MV-4-11 (cell line): ENCODE data around the gene LACC1.
A peak's percentile ranks its signal among the peaks of the same experiment; 100 is the strongest.

ENCODE experiments used
- DNase-seq: peaks from one replicate; lab custom pipeline; 2025; lab: John Stamatoyannopoulos, UW

LACC1 gene

DNA sequence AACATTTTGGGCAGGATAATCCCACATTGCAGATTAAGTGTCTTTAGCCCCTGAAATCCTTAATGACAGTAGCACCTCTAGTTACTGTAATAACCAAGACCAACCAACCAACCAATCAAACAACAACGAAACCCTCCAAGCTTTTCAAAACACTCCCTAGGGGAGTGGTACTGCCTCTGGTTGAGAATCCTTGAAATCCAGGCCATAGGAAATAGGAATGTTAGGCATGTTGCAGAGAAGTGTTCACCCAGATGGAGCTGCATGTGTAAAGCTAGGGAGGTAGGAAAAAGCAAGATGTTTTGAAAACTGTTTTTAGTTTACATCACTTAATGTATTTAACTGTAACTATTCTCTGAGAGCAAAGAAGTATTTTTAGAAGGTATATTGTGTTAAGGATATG, 4.5 kb downstream of the LACC1 start:
- no peak for DNase-seq

DNA sequence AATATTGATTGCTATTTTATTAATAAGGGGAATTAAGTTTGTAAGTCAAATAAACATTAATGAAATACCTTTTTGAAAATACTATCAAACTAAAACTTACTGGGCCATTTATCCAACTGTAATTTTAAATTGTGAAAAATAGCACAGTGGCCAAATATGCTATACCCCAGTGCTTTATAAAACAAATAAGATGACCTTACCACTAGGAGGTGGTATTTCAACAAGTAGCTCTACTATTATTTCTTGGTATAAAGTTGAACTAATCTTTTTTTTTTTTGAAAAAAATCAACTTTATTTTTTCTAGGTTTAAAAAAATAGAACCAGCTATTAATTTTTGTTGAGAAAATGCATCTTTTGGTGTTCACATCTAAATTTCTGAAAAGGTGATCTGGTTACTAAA, 14.7 kb downstream of the LACC1 start:
- DNase-seq = no peak

DNA sequence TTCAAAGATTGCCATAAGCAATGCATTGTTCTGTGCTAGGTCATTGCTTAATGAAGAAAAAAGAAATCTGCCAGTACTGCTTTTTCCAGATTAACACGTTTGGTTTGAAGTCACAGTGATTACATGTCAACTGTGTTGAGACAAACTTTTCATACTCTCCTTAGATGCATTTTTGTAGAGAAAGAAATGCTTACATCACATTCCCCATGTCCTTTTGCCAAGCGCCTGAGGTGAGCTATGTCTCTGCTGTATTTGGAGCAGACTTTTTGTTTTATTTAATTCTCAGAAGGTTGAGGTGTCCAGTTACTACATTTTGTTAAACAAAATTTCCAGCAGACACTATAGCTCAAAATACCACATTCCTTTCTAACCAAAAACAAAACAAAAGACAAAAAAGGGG, 16.2 kb downstream of the LACC1 start:
- no peak for DNase-seq

DNA sequence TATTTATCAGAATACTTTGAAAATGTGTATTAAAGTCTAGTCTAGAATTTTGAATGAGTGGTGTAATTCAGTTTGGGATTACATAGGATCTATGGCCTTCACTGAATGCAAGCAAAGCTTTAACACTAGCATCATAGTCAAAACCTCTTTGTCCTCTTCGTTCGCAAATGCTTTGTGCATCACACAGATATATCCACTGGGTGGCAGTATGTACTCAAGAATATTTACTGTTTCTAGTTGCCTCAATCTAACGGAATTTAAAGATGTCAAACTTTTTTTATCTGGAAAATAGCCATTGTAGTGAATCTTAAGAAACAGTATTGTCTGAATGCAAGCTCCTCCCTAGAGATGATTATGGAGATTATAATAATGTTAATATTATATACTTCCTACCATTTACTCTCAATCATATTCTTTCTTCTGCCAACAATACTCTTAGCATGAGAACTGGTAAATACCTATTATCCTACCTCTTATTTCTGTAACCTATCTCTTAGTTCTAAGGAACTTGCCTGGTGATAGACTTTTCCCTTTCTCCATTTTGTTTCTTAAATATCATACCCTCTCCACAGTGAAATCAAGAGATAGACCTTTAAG, 25.8 kb downstream of the LACC1 start:
- DNase-seq = peak; percentile 49

DNA sequence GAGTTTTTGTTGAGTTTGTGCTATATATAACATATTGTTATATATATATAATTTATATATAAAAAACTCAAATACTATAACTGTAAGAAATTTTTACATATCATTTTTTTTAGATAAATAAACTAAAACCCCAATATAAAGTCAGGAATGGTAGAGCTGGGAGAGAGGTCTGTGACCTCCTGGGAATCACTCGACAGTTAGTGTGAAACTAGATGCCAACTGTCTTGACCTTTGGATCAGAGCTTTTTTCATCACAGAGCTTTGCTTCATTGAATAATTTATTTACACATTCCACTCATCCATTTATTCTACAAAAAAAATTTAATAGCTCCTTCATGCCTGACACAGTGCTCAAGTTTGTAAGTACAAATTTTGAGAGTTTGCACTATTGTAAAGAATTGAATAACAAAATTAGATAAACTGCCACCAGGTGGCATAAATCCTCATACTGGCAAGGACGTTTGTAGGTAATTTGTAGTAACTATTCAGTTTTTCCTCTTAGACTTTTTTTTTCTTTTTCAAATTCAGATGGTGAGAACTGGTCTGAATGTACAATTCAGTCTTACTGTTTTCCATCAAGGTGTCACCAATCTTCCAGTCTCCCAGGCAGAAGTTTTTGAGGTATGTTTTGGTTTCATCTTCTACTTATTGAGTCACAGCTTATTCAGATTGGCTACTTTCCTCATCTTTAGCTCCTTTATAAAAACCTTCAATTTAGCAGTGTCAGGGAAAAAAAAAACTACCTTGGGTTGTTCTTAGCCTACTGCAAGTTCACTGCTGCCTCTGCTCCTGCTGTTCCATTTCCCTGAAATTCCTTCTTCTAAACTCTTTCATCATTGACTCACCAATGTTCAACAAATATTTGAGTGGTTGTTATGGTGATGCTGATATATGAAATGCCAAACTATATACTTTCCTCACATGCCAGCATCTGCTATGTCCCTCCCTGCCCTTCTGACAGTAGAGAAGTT, 28.7 kb downstream of the LACC1 start:
- DNase-seq = peak; percentile 15

DNA sequence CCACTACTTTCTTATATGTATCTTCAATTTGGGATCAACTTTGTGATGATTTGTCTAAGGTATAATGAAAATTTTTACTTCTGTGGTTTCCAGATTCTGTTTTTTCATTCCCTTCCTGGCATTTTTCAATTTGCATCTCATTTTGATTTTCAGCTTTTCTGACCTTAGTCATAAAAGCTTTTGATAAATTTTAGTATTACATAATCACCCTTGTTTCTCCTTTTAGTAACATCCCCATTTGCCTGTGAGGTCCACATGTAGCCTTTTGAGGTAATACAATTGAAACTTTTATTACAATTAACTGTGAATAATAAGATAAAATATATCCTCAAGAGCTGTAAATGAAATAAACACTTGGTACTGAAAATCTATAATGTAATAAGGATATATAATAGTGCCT, 31.2 kb downstream of the LACC1 start:
- DNase-seq = no peak

DNA sequence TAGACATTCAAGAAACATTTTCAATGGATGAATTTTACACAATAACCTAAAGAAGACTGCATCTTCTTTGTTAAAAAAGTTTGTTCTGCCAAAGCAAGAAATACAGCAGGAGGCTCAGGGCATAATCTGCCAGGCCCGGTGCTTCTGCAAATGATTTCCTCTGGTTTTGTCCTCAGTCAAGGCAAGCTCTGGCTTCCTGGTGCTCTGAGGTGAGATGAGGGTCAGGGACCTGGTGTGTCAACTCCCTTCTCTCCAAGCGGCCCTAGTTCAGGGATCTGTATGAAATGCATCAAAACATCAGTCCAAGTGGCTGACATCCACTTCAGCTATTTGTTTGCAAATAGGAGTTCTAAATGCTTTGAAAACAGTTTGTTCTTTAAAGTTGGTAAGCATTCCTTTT, 31.6 kb downstream of the LACC1 start:
- no peak for DNase-seq

DNA sequence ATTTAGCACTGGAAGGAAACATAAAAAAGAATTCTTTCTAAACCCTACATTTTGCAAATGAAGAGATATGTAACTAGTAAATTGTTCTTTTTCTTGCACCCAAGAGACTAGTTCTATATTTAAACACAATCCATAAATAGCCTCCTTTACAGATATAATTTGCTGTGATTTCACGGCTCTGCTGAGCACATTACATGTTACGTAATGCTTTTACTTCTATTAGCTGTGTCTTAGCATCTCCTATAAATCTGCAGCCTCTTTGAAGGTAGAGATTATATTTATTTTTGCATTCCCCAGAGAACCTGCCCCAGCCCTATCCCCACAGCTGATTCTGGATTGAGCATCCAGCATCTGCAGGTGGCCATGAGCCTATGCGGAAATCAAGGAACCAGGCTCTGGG, 32.2 kb downstream of the LACC1 start:
- no peak for DNase-seq

DNA sequence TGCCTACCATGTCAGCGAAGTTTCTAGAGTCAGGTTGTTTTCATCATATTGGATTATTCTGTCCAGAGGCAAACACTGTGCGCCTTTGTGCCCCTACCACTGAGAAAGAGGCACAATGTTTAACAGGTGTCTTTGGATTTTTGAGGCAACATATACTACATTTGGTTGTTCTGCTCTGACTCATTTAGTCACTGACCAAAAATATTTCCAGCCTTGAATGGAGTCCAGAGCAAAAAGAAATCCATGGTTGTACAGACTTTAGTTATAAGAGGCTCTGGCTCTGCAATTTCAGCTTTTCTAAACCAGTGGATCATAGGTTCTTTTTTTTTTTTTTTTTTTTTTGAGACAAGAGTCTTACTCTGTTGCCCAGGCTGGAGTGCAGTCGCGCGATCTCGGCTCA, 35.7 kb downstream of the LACC1 start:
- no peak for DNase-seq

DNA sequence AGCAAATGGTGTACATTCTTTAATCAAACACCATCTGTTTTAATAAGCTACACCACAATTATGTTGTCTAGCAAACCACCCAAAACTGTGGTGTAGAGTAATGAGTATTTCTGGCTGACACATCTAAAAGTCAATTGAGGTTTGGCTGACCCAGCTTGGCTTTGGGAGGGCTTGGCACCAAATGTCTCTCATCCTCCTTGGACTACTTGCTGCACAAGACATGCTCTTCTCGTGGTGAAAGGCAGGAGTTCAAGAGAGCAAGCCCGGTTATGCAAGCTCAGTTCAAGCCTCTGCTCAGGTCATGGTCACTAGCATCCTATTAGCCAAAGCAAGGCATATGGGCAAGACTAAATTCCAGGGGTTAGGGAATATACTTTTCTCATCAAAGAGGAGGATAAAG, 37.1 kb downstream of the LACC1 start:
- DNase-seq = no peak

DNA sequence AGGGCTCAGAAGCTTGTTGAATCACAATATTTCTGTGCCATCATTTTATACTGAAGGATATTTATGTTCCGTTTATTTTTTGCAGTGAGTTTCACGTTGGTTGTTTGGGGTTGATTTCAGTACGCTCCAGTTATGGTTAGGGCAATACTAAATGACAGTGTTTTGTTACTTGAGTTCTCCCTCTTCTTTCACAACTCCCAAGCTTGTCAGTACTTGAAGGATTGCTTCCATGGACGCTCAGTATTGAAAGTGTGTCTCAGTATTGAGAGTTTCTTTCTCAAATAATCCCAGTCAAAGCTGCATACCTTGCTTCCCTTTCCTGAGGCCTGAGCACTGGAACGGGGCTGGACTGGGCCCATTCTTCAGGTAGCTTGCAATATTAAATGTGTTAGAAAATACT, 38.9 kb downstream of the LACC1 start:
- no peak for DNase-seq

DNA sequence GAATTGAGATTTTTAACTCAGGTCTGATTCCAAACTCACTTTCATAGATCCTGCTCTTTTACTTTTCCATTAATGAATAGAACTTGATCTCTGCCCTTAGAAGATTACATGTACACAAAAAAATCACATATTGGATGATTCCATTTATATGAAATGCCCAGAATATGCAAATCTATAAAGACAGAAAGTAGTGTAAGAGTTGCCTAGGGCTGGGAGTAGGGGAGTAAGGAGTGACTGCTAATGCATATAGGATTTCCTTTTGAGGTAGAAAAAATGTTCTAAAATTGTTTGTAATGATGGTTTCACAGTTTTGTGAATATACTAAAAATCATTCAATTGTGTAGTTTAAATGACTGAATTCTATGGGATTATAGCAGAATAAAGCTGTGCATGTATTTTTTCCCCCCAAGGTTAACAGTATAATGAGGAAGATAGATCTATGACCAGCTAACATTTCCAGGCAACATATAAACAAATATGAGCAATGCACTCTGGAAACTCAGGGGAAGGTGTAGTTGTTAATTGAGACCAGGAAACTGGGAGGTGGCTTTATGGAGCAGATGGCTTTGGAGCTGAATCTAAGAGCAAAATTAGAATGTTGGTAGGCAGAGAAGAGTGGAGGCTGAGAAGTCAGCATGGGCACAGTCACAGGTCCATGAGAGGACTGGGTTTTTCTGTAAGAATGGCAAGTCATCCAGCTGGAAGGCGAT, 41.4 kb downstream of the LACC1 start:
- no peak for DNase-seq

DNA sequence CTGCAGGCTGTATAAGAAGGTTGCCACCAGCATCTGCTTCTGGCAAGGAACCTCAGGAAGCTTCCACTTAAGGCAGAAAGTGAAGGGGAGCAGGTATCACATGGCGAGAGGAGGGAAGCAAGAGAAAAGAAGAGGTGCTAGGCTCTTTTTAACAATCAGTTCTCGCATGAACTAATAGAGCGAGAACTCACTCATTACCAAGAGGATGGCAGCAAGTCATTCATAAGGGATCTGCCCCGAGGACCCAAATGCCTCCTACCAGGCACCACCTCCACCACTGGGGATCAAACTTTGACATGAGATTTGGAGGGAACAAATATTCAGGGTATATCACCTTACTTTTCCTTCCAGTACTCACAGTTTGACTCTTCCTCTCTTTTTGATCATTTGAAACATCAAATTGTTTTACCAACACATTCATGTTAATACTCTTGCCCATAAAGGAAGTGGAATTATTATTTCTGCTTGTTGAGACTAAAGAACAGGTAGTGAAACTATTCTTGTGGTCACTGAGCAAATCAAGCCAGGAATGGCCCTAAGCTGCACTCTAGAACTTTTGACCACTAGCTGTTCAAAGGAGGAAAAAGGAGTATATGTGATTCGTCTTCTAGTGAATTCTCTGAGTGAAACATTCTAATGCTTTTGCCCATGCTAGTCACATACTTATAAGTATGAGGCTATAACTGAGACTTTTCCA, 45.0 kb downstream of the LACC1 start:
- peak; percentile 86 for DNase-seq

DNA sequence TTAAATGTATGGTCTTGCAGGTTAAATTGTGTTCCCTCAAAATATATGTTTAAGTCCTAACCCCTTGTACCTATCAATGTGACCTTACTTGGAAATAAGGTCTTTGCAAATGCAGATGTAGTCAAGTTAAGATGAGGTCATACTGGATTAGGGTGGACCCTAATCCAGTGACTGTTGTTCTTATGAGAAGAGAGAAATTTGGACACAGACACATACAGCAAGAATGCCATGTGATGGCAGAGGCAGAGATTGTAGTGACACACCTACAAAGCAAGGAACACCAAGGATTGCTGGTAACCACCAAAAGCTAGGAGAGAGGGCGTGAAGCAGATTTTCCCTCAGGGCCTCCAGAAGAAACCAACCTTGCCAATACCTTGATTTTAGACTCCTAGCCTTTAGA, 50.2 kb downstream of the LACC1 start:
- no peak for DNase-seq

DNA sequence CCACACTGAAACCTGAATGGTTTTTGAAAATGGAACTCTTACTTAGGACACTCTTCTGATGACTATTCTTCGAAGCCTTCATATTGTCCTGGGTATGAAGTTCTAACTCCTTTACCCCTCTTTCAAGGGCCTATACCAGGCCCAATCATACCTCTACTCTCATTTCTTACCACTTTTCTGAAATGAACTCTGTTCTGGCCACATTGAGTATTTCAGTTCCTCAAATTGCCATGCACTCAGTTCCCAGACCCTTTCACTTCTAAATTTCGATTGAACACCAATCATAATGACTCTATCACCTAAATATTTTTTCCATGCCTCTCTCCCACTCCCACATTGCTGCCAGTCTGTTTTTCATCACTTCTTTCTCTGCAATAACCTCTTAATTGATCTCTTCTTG, 53.7 kb downstream of the LACC1 start:
- DNase-seq = peak; percentile 74

DNA sequence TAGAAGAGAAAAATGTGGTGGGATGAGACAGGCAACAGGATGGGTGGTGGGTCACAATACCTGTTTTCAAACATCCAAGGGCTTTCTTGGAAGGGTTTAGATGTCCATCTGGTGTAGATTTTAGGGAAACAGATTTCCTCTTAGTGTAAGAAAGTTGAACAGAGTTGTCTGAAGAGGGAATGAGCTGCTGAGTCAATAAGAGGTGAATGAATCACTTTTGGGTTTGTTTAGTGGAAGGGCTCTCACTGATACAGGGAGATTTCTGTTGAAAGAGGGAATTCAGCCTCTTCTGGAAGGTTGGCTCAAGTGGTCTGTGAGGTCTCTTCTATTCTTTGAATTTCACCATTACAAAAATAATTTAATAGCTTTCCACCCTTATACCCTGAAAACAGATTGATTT, 54.6 kb downstream of the LACC1 start:
- DNase-seq = no peak

DNA sequence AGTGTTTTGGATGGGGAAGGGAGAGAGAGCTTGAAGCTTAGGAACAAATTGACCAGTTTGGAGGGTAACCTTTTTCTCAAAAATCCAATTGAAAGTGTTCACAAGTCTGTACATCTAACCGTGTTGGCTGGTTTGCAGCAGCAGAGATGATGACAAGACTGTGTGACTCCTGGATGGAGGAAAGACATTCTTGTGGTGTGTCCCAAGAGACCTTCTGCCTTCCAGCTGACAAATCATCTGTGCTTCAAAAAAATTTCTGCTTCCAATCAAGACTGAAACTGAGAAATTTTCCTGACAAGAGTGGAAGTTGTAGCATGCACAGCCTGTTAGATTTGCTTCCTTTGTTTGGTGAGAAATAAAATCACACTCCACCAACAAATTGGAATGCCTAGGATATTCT, 56.2 kb downstream of the LACC1 start:
- DNase-seq = no peak

DNA sequence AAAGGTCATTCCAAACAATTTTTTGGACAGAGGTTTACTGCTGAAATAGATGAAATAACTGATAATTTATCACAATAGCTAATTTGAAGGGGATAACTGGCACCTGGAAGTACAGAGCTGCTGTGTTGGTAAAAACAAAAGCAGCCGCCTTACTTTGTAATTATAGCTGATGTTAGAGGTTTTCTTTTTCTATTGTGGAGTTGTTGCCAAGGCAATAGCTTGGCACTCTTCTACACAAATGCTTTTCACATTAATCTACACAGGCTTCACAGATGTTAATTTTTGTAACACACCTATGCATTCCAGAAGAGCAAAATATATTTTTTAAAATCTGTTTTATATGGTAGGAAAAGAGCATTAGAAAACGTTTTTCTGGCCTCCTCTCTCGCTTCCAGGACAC, 56.9 kb downstream of the LACC1 start:
- no peak for DNase-seq

DNA sequence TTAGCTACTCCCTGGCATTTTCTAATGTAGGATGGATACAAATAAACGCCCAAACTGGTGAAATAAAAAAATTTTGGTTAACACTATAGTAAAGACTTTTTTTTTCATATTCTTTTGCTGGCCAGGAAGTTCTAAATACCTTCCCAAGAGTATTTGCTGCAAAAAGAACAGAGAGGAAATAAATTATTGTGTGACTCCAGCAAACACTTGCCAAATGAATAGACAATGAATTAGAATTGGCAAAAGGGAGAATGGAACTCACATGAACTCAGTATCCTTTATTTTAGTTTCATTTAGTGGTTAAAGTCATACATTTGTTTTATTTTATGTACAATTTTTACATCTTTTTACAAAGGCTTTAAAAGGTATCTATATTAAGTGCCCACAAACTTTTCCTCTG, 58.1 kb downstream of the LACC1 start:
- no peak for DNase-seq

DNA sequence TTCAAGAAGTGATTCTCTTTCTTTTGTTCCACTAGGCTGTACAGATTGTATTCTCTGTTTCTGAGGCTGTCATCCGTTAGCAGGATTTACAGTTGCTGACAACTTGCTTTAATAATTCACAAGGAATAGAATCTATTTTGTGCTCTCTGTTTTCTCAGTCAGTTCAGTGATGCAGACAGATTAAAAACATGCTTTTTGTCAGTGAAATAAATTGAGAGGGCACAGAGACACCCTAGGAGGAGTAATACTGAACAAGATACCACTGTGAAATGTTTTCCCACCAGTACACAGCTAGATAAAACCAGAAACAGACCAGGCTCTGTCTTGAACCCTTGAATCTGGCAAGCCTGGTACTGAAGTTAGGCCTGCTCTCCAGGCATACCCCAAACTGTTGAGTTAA, 58.7 kb downstream of the LACC1 start:
- no peak for DNase-seq

DNA sequence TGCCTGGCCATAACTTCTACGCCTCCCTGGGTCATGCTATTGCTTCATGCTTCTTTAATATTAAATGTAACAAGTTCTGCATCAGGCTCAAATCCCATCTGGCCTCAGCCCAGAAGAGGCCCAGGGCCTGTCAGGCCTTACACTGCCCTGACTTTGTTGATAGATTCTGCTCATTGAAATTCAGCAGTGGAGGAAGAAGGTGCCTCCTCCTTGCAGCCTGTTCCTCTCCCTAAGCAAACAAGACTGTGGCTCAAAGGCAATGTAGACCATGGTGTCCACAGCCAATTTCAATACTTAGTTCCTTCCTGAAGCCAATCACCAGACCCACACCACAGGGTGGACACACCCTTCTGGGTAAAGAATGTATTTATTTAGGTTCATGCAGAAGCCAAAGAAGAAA, 59.4 kb downstream of the LACC1 start:
- no peak for DNase-seq

DNA sequence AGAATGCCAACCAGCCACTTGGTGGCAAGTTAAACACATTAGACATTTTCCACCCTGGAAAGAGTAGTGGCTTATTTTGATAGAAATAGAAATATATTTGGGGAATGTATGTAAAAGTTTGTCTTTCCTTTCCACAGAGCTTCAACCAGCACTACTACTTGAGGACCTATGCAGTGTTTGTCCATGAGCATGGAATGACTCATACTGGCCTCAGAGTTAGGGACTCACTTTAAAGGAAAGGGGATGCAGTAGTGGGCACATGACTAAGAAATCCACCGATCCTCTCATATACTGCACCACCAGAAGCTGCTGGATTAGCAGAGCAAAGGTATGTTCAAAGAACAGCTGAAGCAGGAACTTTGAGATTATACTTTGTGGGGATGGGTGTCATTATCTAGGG, 62.6 kb downstream of the LACC1 start:
- no peak for DNase-seq
